Hepatocyte (in vitro differentiated cells): Measurements from ENCODE around the gene DYRK1A. TPM values are rescaled to one million over a fixed set of nuclear protein-coding genes. Genes with fewer than 3 reads are reported as not detected.

ENCODE experiments used
- DNase-seq: peaks from one replicate; pipeline ENCODE4 v3.0.0-alpha.2; 2016; ENCODE audit warnings: low spot score
- H2AFZ ChIP-seq: fragments of 200-600 bp; sonication (generic); 2 replicates; pipeline ENCODE4 v1.6.0; 2016; ENCODE audit warnings: antibody characterized with exemption, mild to moderate bottlenecking
- H3K27ac ChIP-seq: fragments of 200-600 bp; sonication (generic); 2 replicates; pipeline ENCODE4 v1.5.1; 2016; ENCODE audit warnings: mild to moderate bottlenecking
- H3K27me3 ChIP-seq: fragments of 200-600 bp; sonication (generic); 2 replicates; pipeline ENCODE4 v1.6.1; 2016
- H3K36me3 ChIP-seq: fragments of 200-600 bp; sonication (generic); replicated peaks from 2 replicates; pipeline ENCODE4 v1.5.1; 2016; ENCODE audit warnings: low read depth; ENCODE audit not compliant: insufficient read depth
- H3K4me1 ChIP-seq: fragments of 200-600 bp; sonication (generic); 2 replicates; pipeline ENCODE4 v1.5.1; 2016; ENCODE audit warnings: mild to moderate bottlenecking, moderate library complexity; ENCODE audit not compliant: insufficient read depth
- H3K4me2 ChIP-seq: fragments of 200-600 bp; sonication (generic); 2 replicates; pipeline ENCODE4 v1.6.0; 2016
- H3K4me3 ChIP-seq: fragments of 200-600 bp; sonication (generic); 2 replicates; pipeline ENCODE4 v1.5.1; 2016; ENCODE audit warnings: mild to moderate bottlenecking
- H3K79me2 ChIP-seq: fragments of 200-600 bp; sonication (generic); 2 replicates; pipeline ENCODE4 v1.6.0; 2017; ENCODE audit warnings: mild to moderate bottlenecking
- H3K9me2 ChIP-seq: fragments of 200-600 bp; sonication (generic); replicated peaks from 2 replicates; pipeline ENCODE4 v1.6.0; 2017; ENCODE audit warnings: mild to moderate bottlenecking; ENCODE audit not compliant: insufficient read depth
- H3K9me3 ChIP-seq: fragments of 200-600 bp; sonication (generic); 2 replicates; pipeline ENCODE4 v1.5.1; 2016; ENCODE audit warnings: low read depth, mild to moderate bottlenecking
- H4K20me1 ChIP-seq: fragments of 200-600 bp; sonication (generic); 2 replicates; pipeline ENCODE4 v1.6.0; 2016; ENCODE audit warnings: mild to moderate bottlenecking; ENCODE audit not compliant: insufficient read depth, poor library complexity, severe bottlenecking
- CTCF ChIP-seq: fragments of 200-600 bp; sonication (generic); IDR thresholded peaks from 2 replicates; pipeline ENCODE4 v1.5.1; 2016; ENCODE audit warnings: antibody characterized with exemption, mild to moderate bottlenecking; ENCODE audit not compliant: poor library complexity
- EZH2 ChIP-seq: fragments of 200-600 bp; sonication (generic); IDR thresholded peaks from 2 replicates; pipeline ENCODE4 v1.6.1; 2016; ENCODE audit warnings: antibody characterized with exemption, mild to moderate bottlenecking, borderline replicate concordance
- EZH2phosphoT487 ChIP-seq: fragments of 200-600 bp; sonication (generic); IDR thresholded peaks from one replicate; pipeline ENCODE4 v1.6.1; 2018; ENCODE audit warnings: antibody characterized with exemption, mild to moderate bottlenecking, low read depth, moderate library complexity; ENCODE audit not compliant: unreplicated experiment, severe bottlenecking
- WGBS: methylation state at CpG from one replicate; pipeline ENCODE4 v1.1.6; 2016; ENCODE audit warnings: low lambda C conversion rate; ENCODE audit errors: missing lambda C conversion rate; 5-methylcytosine and 5-hydroxymethylcytosine counted together
- polyA plus RNA-seq: library from polyadenylated mRNA; unstranded; fragments of >200 nt; fragmentation: Nextera tagmentation; extraction: Ambion mirVana; gene quantifications from 2 replicates; pipeline ENCODE4 v1.2.1, GENCODE V29; 2016
- total RNA-seq: library from RNA; depleted of rRNA; stranded (reverse); fragments of >200 nt; gene quantifications from 2 replicates; pipeline ENCODE4 v1.2.3, GENCODE V29; 2014

Gene DYRK1A
- total and polyA plus RNA-seq, 2 experiments from 2014 or later = 4.9 to 85.2 TPM

DNA sequence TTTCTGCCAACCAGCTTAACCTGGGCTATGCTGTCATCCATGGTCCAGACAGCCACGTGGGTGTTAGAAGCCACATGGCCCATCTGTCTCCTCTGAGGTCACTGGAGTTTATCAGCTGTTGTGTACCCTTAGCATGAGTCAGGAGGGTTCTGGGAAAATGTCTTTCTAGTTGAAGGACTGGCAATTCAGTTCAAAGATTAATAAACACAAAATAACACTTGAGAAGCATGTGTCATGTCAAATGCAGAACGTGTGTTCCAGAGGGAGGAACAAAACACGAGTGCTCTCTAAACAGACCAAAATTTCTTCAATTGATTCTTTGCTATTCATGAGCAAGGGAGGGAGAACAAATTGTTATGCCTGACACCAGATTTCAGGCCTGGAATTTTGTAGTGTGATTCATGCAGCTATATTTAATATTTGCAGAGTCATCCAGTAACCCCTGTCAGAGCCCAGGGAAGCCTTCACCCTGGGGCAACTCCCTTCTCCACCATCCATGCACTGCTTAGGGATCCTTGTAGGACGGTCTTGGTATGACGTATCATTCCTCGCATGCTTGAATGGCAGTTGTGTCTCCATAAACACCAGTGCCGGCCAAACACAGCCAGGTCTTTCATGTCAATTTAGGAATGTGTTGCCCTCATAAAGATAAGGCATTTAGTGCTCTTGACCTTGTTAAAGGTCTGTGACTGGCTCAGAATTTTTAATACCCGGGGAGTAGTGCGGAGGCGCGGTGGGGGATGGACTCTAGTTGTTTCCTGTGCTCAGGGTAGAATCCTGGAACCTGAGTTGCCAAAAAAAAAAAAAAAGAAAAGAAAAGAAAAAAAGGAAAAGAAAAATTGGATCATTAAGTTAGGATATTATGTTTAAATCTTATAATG is 27.7 kb upstream of the DYRK1A start:
- WGBS = 8% methylated on average over 11 of the region's 11 CpGs
- peak; percentile 86 for DNase-seq
- no peak overlapping the region for H3K4me3 ChIP-seq

DNA sequence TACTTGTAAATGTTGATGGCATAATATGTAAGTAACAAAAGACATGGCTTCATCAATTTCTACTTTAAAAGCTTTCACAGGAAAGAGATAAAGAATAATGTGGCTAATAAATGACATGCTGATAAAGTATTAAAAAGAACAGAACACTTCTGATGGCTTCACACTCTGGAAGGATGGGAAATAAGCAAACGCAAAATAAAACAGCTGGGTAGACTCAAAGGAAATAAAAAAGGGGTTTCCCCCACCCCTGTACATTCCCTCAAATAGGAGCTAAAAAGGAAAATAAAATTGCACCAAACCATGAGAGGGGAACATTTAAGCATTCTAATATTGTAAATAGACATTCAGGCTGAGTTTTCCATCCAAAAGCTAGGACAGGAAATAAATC is 27.0 kb upstream of the DYRK1A start:
- TF ChIP-seq EZH2 (no peak), CTCF (no peak), EZH2phosphoT487 (no peak)
- H2AFZ ChIP-seq = no peak overlapping the region
- no peaks in the 10 kb centered on the region for H4K20me1 ChIP-seq
- no peak for DNase-seq
- WGBS = 42% methylated on average over 1 of the region's 1 CpG
- no peaks in the 10 kb centered on the region for H3K9me2 ChIP-seq
- H3K27me3 ChIP-seq = no peaks in the 10 kb centered on the region
- H3K4me3 ChIP-seq = no peak overlapping the region
- H3K27ac ChIP-seq = peak overlapping the region; percentile 83
- no peaks in the 10 kb centered on the region for H3K79me2 ChIP-seq
- no peaks in the 10 kb centered on the region for H3K36me3 ChIP-seq
- no peaks in the 10 kb centered on the region for H3K9me3 ChIP-seq
- H3K4me2 ChIP-seq = peak overlapping the region; percentile 56
- H3K4me1 ChIP-seq = peaks cover 15% of the 10 kb centered on the region

More for the DNA sequence above, 27.7 kb upstream of the DYRK1A start:
- H4K20me1 ChIP-seq = no peaks in the 10 kb centered on the region
- H3K4me2 ChIP-seq = peak overlapping the region; percentile 56
- no peaks in the 10 kb centered on the region for H3K9me3 ChIP-seq
- peaks cover 15% of the 10 kb centered on the region for H3K4me1 ChIP-seq
- H3K36me3 ChIP-seq = no peaks in the 10 kb centered on the region
- TF ChIP-seq EZH2phosphoT487 (no peak), EZH2 (no peak), CTCF (no peak)
- peak overlapping the region; percentile 83 for H3K27ac ChIP-seq
- no peaks in the 10 kb centered on the region for H3K79me2 ChIP-seq
- no peaks in the 10 kb centered on the region for H3K27me3 ChIP-seq
- H2AFZ ChIP-seq = no peak overlapping the region
- no peaks in the 10 kb centered on the region for H3K9me2 ChIP-seq

DNA sequence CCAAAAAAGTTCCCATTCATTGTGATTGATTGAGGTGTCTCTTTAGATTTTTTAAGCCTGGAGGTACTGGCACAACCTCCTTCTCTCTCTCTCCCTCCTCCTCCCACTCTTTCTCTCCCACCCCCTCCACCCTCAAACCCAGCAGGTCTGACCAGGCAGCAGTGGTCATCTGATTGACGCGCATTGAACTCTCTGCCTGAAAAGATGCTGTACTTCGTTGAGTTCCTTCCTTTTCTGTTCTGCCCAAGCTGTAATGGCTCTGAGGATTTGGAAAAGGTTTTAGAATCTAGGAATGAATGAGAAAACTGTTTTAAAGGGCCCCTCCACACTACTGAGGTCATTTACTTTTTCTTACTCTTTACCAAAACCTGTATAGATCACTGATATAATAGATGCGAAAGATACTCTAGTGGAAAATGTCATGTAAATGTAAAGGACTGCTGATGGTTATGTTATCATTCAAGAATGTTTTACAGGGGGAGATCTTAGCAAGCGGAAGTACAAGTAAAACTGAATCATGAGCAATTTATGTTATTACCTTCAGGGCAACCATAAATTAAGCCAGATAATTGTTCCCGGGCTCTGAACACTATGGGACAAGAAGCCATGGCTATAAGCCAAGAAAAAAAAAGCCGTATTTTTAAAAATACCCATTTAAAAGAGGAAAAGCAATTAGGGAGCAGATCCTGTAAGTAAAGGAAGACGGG is 25.2 kb upstream of the DYRK1A start:
- no peak overlapping the region for H2AFZ ChIP-seq
- no peaks in the 10 kb centered on the region for H3K9me2 ChIP-seq
- no peak overlapping the region for H3K27ac ChIP-seq
- H3K9me3 ChIP-seq = no peaks in the 10 kb centered on the region
- no peaks in the 10 kb centered on the region for H3K36me3 ChIP-seq
- no peak for DNase-seq
- WGBS = 57% methylated on average over 8 of the region's 8 CpGs
- no peak overlapping the region for H3K4me3 ChIP-seq
- TF ChIP-seq CTCF (no peak), EZH2 (no peak), EZH2phosphoT487 (no peak)
- no peaks in the 10 kb centered on the region for H3K79me2 ChIP-seq
- no peaks in the 10 kb centered on the region for H3K27me3 ChIP-seq
- H3K4me1 ChIP-seq = peaks cover 15% of the 10 kb centered on the region
- H3K4me2 ChIP-seq = no peak overlapping the region
- H4K20me1 ChIP-seq = no peaks in the 10 kb centered on the region
